Measurements from ENCODE around the gene LAMP1.

Gene LAMP1

DNA sequence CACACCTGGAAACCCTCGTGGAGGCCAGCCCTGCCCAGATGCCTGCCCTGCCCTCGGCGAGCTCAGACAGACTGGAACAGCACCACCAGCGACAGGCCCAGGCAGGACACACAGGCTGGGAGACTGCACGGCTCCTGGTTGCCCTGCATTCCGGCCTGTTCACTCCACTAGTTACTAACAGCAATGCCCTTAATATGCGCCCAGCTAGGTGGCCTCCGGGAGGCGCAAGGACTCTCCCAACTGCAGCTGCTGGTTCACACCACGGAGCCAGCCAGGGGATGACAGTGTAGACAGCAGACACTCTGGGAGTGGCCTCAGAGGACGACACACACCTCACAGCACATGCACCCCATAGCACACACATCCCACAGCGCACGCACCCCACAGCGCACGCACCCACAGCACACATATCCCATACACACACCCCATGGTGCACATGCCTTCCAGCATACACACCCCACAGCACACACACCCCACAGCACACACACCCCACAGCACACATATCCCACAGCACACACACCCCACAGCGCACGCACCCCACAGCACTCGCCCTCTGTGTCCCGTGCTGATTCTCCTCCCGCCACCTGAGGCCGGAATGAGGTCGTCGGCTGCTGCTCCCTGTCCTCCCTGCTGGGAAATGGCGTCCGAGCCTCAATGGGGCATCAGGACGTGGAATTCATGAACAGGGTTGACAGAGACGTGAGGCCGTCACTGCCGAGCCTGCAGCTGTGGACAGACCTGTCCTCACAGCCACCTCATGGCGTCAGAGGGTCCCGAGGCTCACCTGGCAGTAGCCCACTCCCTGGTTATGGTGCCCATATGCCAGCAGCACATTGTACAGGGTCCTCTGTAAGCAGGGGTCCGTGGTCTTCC, 53.3 kb downstream of the LAMP1 start:
- H3K27ac Mint-ChIP-seq, result no peak overlapping the region
- peaks cover 3% of the 10 kb centered on the region for H3K36me3 Mint-ChIP-seq (ENCODE audit: low read depth)
- H3K9me3 Mint-ChIP-seq, result peaks cover 4% of the 10 kb centered on the region
- H3K4me1 Mint-ChIP-seq (ENCODE audit: low read depth), result no peaks in the 10 kb centered on the region
- no peaks in the 10 kb centered on the region for H3K27me3 Mint-ChIP-seq (ENCODE audit: low read depth)
- H3K4me3 Mint-ChIP-seq, result no peak overlapping the region

- H3K9me3 Mint-ChIP-seq, result no peaks in the 10 kb centered on the region
- no peaks in the 10 kb centered on the region for H3K36me3 Mint-ChIP-seq (ENCODE audit: low read depth)
- H3K4me1 Mint-ChIP-seq (ENCODE audit: low read depth), result no peaks in the 10 kb centered on the region
- no peaks in the 10 kb centered on the region for H3K27me3 Mint-ChIP-seq (ENCODE audit: low read depth)
- H3K27ac Mint-ChIP-seq, result no peak overlapping the region
- no peak overlapping the region for H3K4me3 Mint-ChIP-seq
Measured at GRCh38 chr13:113350938-113351335, 53.9 kb downstream of the LAMP1 start.

DNA sequence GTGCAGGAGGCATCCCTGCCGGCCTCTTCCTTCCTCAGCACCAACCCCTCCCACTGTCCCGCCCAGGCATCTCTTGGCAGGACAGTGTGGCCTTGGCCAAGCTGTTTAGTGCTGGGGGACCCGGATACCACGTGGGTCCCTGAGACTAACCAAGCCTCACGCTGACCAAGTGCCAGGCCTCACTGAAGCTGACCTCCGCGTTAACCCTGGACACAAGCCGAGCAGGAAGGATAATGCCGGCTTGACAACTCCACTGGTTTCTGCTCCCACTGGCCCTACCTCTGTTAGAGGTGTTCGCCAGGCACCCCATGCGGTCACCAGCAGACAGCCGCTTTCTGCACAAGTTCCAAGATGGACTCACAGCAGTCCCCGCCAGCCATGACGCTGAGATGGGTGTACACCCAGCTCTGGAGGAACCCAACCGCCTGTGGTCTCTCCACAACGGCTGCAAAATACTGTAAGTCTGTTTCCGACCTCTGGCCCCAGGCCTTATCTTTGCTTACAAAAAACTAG, 54.5 kb downstream of the LAMP1 start:
- Mint-ChIP-seq H3K27me3 (ENCODE audit: low read depth) (no peaks in the 10 kb centered on the region), H3K27ac (no peak overlapping the region), H3K4me3 (no peak overlapping the region), H3K36me3 (ENCODE audit: low read depth) (no peaks in the 10 kb centered on the region), H3K4me1 (ENCODE audit: low read depth) (no peaks in the 10 kb centered on the region), H3K9me3 (no peaks in the 10 kb centered on the region)

GRCh38 chr13:113353254-113353653, 56.2 kb downstream of the LAMP1 start:
- no peaks in the 10 kb centered on the region for H3K9me3 Mint-ChIP-seq
- H3K36me3 Mint-ChIP-seq (ENCODE audit: low read depth), result no peaks in the 10 kb centered on the region
- no peaks in the 10 kb centered on the region for H3K27me3 Mint-ChIP-seq (ENCODE audit: low read depth)
- no peaks in the 10 kb centered on the region for H3K4me1 Mint-ChIP-seq (ENCODE audit: low read depth)
- H3K4me3 Mint-ChIP-seq, result no peak overlapping the region
- H3K27ac Mint-ChIP-seq, result no peak overlapping the region

DNA sequence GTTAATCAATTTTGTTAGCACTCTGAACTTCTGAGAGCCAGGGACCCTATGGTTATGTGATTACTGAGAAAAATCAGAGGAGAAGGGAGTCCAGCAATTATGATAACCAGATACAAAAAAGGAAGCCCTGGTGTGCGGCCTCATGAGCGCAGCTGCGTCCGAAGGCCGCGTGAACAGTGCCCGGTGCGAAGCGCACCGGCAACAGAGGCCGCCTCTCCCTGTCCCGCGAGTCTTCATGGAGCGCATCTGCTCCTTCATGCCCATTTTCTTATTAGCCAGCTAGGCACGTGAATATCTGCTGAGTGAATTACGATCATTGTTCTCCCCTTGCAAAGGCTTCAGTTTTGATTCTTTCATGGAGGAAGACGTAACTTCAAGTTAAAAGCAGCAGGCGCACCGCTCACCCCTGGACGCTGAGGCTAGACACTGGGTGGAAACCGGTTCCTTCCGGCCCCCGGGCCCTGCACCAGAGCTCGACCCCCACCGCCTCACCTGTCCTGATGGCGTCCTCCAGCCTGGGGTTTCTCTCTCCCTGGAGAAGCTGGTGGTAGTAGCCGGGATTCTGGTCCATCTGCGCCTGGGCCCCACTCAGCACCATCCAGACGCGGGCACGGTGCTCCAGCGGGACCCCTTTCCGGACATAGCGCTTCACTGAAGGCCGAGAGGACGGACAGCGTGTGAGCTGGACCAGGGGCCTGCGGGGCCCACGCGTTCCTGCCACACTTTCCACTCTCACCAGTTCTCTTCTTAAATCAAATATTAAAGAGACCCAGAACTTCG, 58.0 kb downstream of the LAMP1 start:
- Mint-ChIP-seq H3K27ac (no peak overlapping the region), H3K27me3 (ENCODE audit: low read depth) (peaks cover 4% of the 10 kb centered on the region), H3K36me3 (ENCODE audit: low read depth) (no peaks in the 10 kb centered on the region), H3K9me3 (no peaks in the 10 kb centered on the region), H3K4me1 (ENCODE audit: low read depth) (no peaks in the 10 kb centered on the region), H3K4me3 (no peak overlapping the region)

DNA sequence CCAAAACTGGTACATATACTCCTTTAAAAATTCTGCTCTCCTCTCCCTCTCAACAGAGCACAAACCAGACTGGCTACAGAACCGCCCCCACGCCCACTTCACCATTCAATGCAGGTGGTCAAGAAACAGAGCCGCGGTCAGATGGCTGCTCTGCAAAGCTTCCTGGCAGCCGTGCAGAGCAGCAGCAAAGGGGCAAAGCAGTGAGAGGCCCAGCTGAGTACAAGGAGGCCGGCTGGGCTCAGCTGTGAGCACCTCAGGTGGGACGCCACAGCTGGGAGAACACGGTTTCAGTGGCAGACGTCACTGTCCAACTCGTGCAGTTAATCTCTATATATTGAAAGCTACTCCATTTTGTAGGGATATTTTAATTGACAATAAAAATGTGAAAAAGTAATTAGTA, 58.6 kb downstream of the LAMP1 start:
- peaks cover 4% of the 10 kb centered on the region for H3K27me3 Mint-ChIP-seq (ENCODE audit: low read depth)
- H3K36me3 Mint-ChIP-seq (ENCODE audit: low read depth), result no peaks in the 10 kb centered on the region
- no peak overlapping the region for H3K27ac Mint-ChIP-seq
- no peaks in the 10 kb centered on the region for H3K4me1 Mint-ChIP-seq (ENCODE audit: low read depth)
- H3K9me3 Mint-ChIP-seq, result no peaks in the 10 kb centered on the region
- H3K4me3 Mint-ChIP-seq, result no peak overlapping the region

DNA sequence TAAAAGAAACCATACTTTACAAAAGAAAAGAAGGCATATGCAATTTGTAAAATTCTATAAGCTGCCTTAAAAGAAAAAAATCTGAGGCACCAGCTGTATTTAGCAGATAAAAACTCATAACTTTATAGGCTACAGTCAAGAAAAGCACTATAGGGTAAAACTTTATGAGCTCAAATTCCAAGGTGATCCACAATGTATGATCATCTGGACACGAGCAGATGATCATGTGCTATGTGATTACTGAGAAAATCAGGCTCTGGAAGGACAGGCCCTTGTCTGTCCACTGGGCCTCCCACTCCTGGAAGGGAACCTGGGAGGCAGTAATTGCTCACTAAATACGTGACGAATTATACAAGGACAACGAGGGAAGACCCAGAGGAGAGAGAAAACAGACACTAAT, 59.6 kb downstream of the LAMP1 start:
- no peak overlapping the region for H3K4me3 Mint-ChIP-seq
- H3K27me3 Mint-ChIP-seq (ENCODE audit: low read depth), result peaks cover 10% of the 10 kb centered on the region
- no peak overlapping the region for H3K27ac Mint-ChIP-seq
- H3K4me1 Mint-ChIP-seq (ENCODE audit: low read depth), result peaks cover 2% of the 10 kb centered on the region
- no peaks in the 10 kb centered on the region for H3K36me3 Mint-ChIP-seq (ENCODE audit: low read depth)
- no peaks in the 10 kb centered on the region for H3K9me3 Mint-ChIP-seq

DNA sequence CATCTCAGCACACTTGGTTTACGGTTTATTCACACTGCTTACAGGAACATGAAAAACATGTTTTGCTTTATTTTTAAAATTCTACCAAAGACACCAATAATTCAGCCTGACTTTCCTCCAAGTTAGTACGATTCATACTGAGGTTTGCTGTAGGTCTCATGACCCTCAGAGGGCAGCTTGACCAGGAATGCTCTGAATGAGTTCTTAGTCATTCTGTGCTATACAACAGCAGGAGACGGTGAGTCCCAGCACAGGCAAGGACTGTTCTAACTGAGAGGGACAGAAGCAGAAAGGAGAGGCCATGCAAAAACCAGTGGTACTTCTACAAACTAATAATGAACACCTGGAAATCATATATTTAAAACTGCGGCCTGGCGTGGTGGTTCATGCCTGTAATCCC, 60.5 kb downstream of the LAMP1 start:
- H3K27me3 Mint-ChIP-seq (ENCODE audit: low read depth), result peaks cover 18% of the 10 kb centered on the region

DNA sequence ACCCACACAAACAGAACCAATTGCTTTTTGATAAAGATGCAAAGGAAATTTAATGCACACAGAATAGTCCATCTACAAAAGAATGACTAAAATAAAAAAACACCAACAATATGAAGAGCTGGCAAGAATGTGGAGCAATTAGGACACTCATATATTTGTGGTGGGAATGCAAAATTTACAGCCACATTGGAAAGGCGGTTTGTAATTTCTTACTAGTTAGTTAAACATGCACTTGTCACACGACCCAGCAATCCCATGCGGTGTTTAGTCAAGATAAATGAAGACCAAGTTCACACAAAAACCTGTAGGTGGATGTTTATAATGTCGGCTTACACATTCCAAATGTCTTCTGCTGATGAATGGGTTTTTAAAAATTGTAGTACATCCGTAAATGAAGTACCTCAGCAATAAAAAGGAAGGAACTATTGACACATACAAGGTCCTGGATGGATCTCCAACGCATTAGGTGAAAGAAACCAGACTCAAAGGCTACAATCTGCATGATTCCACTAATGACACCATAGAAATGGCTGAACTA, 61.7 kb downstream of the LAMP1 start:
- Mint-ChIP-seq H3K4me3 (no peak overlapping the region), H3K36me3 (ENCODE audit: low read depth) (no peaks in the 10 kb centered on the region), H3K4me1 (ENCODE audit: low read depth) (peaks cover 2% of the 10 kb centered on the region), H3K27me3 (ENCODE audit: low read depth) (peaks cover 22% of the 10 kb centered on the region), H3K27ac (no peak overlapping the region), H3K9me3 (no peaks in the 10 kb centered on the region)

More for the DNA sequence above, 60.5 kb downstream of the LAMP1 start:
- Mint-ChIP-seq H3K9me3 (no peaks in the 10 kb centered on the region), H3K4me3 (no peak overlapping the region), H3K4me1 (ENCODE audit: low read depth) (peaks cover 2% of the 10 kb centered on the region), H3K27ac (no peak overlapping the region), H3K36me3 (ENCODE audit: low read depth) (no peaks in the 10 kb centered on the region)

- Mint-ChIP-seq H3K4me3 (no peak overlapping the region), H3K36me3 (ENCODE audit: low read depth) (no peaks in the 10 kb centered on the region)
Measured at GRCh38 chr13:113359571-113359970, 62.5 kb downstream of the LAMP1 start.

DNA sequence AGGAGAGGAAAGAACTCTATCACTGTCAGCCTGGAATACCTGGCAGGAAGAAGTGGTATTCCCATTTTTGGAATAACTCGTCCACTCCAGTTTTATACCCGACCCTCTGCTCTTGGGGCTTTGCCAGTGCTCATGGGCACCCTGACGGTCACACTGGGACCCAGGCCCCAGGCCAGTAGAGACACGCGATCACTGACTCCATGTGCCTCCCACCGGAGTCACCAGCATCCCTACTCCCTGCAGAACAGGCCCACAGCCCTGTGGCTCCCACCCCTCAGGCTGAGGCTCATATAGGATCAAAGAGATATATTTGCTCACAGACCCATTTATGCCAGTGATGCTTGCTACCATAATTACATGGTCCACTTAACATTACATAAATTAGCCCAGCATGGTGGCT, 63.4 kb downstream of the LAMP1 start:
- Mint-ChIP-seq H3K9me3 (no peaks in the 10 kb centered on the region), H3K27ac (no peak overlapping the region), H3K27me3 (ENCODE audit: low read depth) (peaks cover 25% of the 10 kb centered on the region), H3K4me3 (no peak overlapping the region), H3K36me3 (ENCODE audit: low read depth) (no peaks in the 10 kb centered on the region), H3K4me1 (ENCODE audit: low read depth) (peaks cover 2% of the 10 kb centered on the region)

More at GRCh38 chr13:113359571-113359970, 62.5 kb downstream of the LAMP1 start:
- H3K27me3 Mint-ChIP-seq (ENCODE audit: low read depth), result peaks cover 22% of the 10 kb centered on the region
- H3K4me1 Mint-ChIP-seq (ENCODE audit: low read depth), result peaks cover 2% of the 10 kb centered on the region
- no peak overlapping the region for H3K27ac Mint-ChIP-seq
- H3K9me3 Mint-ChIP-seq, result no peaks in the 10 kb centered on the region

GRCh38 chr13:113361406-113361805, 64.4 kb downstream of the LAMP1 start:
- Mint-ChIP-seq H3K9me3 (no peaks in the 10 kb centered on the region), H3K27ac (no peak overlapping the region), H3K4me1 (ENCODE audit: low read depth) (peaks cover 2% of the 10 kb centered on the region), H3K36me3 (ENCODE audit: low read depth) (no peaks in the 10 kb centered on the region), H3K27me3 (ENCODE audit: low read depth) (peaks cover 28% of the 10 kb centered on the region), H3K4me3 (no peak overlapping the region)

DNA sequence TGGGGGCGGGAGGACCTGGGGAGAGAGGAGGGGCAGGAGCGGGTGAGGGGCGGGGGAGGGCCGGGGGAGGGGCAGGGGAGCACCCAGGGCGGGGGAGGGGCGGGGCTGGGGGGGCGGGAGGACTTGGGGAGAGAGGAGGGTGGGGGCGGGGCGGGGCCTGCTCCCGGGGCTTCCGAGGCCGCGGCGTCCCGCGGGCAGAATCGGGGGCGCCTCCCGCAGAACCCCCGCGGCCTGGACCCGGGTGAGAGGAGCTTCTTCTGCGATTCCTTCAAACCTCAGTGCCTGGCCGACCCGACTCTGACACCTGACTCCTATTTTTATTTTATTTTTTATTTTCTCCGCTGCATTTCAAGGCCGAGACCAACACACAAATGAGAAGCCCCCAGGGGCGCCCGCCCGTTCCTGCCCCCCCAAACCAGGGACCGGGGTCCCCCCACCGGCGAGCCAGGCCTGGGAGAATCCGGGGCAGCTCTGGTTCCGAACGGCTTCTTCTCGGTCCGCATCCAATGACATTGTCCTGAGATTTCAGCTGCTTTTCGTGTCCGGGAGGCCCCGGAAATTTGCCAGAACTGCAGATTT, 67.4 kb downstream of the LAMP1 start:
- no peaks in the 10 kb centered on the region for H3K36me3 Mint-ChIP-seq (ENCODE audit: low read depth)
- peaks cover 24% of the 10 kb centered on the region for H3K27me3 Mint-ChIP-seq (ENCODE audit: low read depth)
- H3K4me3 Mint-ChIP-seq, result no peak overlapping the region
- H3K27ac Mint-ChIP-seq, result no peak overlapping the region
- H3K4me1 Mint-ChIP-seq (ENCODE audit: low read depth), result peaks cover 2% of the 10 kb centered on the region
- no peaks in the 10 kb centered on the region for H3K9me3 Mint-ChIP-seq

DNA sequence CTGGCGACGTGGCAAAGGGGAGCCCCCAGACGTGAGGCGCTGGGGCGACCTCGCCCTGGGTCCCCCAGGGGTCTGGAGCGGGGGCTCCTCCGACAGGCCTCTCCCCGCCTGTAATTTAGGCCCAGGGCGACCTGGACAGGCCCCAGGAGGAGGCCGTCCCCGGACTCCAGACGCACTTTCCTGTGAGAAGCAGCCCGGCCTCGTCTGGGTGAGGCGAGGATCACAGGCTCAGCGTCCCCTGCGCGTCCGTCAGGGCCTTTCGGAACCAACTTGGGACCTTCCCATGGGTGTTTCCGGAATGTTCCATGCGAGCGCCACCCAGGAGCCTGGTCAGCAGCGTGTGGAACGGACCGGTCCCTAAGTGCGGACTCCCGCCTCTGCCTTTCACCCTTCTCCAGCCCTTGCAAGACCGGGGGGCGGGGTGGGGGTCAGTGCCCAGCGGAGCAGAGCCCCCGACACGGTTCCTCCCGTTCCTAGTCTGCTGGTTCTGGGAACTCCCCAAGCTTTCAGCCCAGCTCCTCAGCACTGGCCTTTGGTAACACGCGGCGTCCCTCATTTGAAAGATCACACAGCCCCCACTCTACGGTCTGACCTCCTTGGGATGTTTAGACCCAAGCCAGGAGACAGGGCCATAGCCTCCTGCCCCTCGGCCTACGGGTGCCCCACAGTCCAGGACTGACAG, 68.0 kb downstream of the LAMP1 start:
- Mint-ChIP-seq H3K27me3 (ENCODE audit: low read depth) (peaks cover 24% of the 10 kb centered on the region), H3K4me3 (no peak overlapping the region), H3K4me1 (ENCODE audit: low read depth) (peaks cover 2% of the 10 kb centered on the region), H3K9me3 (no peaks in the 10 kb centered on the region), H3K27ac (no peak overlapping the region), H3K36me3 (ENCODE audit: low read depth) (no peaks in the 10 kb centered on the region)
